H1 (cell line): Measurements from ENCODE around the gene TIGIT. TPM values are rescaled to one million over a fixed set of nuclear protein-coding genes. Genes with fewer than 3 reads are reported as not detected.
A peak's percentile ranks its signal among the peaks of the same experiment; 100 is the strongest.

ENCODE experiments used
- CTCF ChIA-PET: fragments of 300-600 bp; sonication (Branson Sonifier 250); formaldehyde crosslinking; loops from one replicate; lab custom pipeline; 2021; ENCODE audit not compliant: partially characterized antibody; lab: Charles Lee
- POLR2A ChIA-PET: fragments of 300-600 bp; sonication (Branson Sonifier 250); formaldehyde crosslinking; loops from one replicate; lab custom pipeline; 2021; ENCODE audit warnings: inconsistent platforms; ENCODE audit not compliant: partially characterized antibody; lab: Charles Lee
- DNase-seq, 2 experiments: peaks; one replicate each; pipeline versions ENCODE4 v3.0.0 to v3.0.0-alpha.2; 2010 to 2022; ENCODE audit warnings: low spot score in 2 of 2, low read depth in 1 of 2, mixed read lengths in 1 of 2
- FAIRE-seq: peaks from 2 replicates; lab custom pipeline; 2011; peaks lifted over from hg19 to GRCh38; lab: Jason Lieb, UNC
- H2AFZ ChIP-seq: 2 replicates; pipeline ENCODE4 v1.8.1; 2012; ENCODE audit warnings: low read length, inconsistent platforms
- H2AK5ac ChIP-seq: 2 replicates; pipeline ENCODE4 v1.6.1; 2013; ENCODE audit warnings: low read depth, low read length
- H2BK120ac ChIP-seq: replicated peaks from 2 replicates; pipeline ENCODE3; 2013; ENCODE audit warnings: low read depth, low read length, inconsistent platforms
- H2BK12ac ChIP-seq: 2 replicates; pipeline ENCODE4 v1.6.1; 2013; ENCODE audit warnings: low read depth, low read length
- H2BK15ac ChIP-seq: 2 replicates; pipeline ENCODE4 v1.6.1; 2013; ENCODE audit warnings: low read length
- H2BK20ac ChIP-seq: 2 replicates; pipeline ENCODE4 v1.6.1; 2013; ENCODE audit warnings: low read length
- H2BK5ac ChIP-seq: 2 replicates; pipeline ENCODE4 v1.6.1; 2013; ENCODE audit warnings: low read depth, low read length
- H3K14ac ChIP-seq: 2 replicates; pipeline ENCODE4 v1.6.1; 2013; ENCODE audit warnings: inconsistent platforms; ENCODE audit not compliant: insufficient read length
- H3K18ac ChIP-seq: 2 replicates; pipeline ENCODE4 v1.6.1; 2013; ENCODE audit warnings: low read length; ENCODE audit errors: extremely low read depth
- H3K23ac ChIP-seq: 2 replicates; pipeline ENCODE4 v1.6.1; 2013; ENCODE audit warnings: inconsistent platforms; ENCODE audit not compliant: insufficient read length
- H3K23me2 ChIP-seq: 2 replicates; pipeline ENCODE4 v1.6.1; 2013; ENCODE audit warnings: low read depth, low read length
- H3K27ac ChIP-seq: 2 replicates; pipeline ENCODE4 v1.6.1; 2011; ENCODE audit warnings: low read depth, low read length, inconsistent platforms
- H3K27me3 ChIP-seq, 4 experiments: replicated peaks in 1 of 4; 1 replicate in 1 of 4; 2 replicates in 3 of 4; pipeline versions ENCODE4 v1.6.1 to v1.8.1; 2011 to 2013; ENCODE audit warnings: low read length in 3 of 4, mild to moderate bottlenecking in 3 of 4, inconsistent platforms in 2 of 4, mixed read lengths in 2 of 4, moderate library complexity in 1 of 4; ENCODE audit not compliant: control insufficient read depth in 3 of 4, insufficient read depth in 3 of 4; ENCODE audit errors: extremely low read depth in 1 of 4
- H3K36me3 ChIP-seq, 4 experiments: 2 replicates each; pipeline versions ENCODE4 v1.6.1 to v1.8.1; 2011 to 2013; ENCODE audit warnings: mild to moderate bottlenecking in 4 of 4, low read length in 3 of 4, moderate library complexity in 2 of 4, control low read depth in 1 of 4, inconsistent platforms in 1 of 4; ENCODE audit not compliant: insufficient read depth in 4 of 4, control insufficient read depth in 2 of 4
- H3K4ac ChIP-seq: replicated peaks from 2 replicates; pipeline ENCODE3; 2013; ENCODE audit warnings: low read length, low read depth, mixed read lengths, inconsistent platforms; ENCODE audit not compliant: insufficient read length
- H3K4me1 ChIP-seq, 4 experiments: replicated peaks in 1 of 4; 1 replicate in 1 of 4; 2 replicates in 3 of 4; pipeline versions ENCODE4 v1.6.1 to v1.8.1; 2011 to 2013; ENCODE audit warnings: low read length in 3 of 4, inconsistent platforms in 2 of 4, mixed read lengths in 1 of 4; ENCODE audit not compliant: insufficient read depth in 4 of 4, control insufficient read depth in 3 of 4
- H3K4me2 ChIP-seq, 2 experiments: 2 replicates each; pipeline versions ENCODE4 v1.6.1 to v1.8.1; 2011 to 2013; ENCODE audit warnings: low read depth in 2 of 2, low read length in 2 of 2, control low read depth in 1 of 2, inconsistent platforms in 1 of 2, mild to moderate bottlenecking in 1 of 2; ENCODE audit not compliant: insufficient read depth in 1 of 2
- H3K4me3 ChIP-seq, 4 experiments: fragments of 200-600, 300-600 bp in 1 of 4; sonication (generic), shearing (Covaris generic), sonication (Bioruptor Twin) in 1 of 4; 2 replicates each; pipeline versions ENCODE4 v1.5.1 to v1.8.1; 2011 to 2016; ENCODE audit warnings: low read length in 4 of 4, low read depth in 3 of 4, control low read depth in 2 of 4, inconsistent platforms in 2 of 4, mild to moderate bottlenecking in 2 of 4, mixed read lengths in 1 of 4, moderate library complexity in 1 of 4; ENCODE audit not compliant: insufficient read depth in 2 of 4; ENCODE audit errors: extremely low read depth in 1 of 4
- H3K56ac ChIP-seq: replicated peaks from 2 replicates; pipeline ENCODE3; 2013; ENCODE audit warnings: low read depth, mild to moderate bottlenecking, mixed read lengths, low read length, inconsistent platforms; ENCODE audit not compliant: insufficient read length
- H3K79me1 ChIP-seq: 2 replicates; pipeline ENCODE4 v1.6.1; 2013; ENCODE audit warnings: low read depth, low read length, control low read depth
- H3K79me2 ChIP-seq, 2 experiments: 2 replicates each; pipeline versions ENCODE4 v1.6.1 to v1.8.1; 2012 to 2013; ENCODE audit warnings: low read length in 2 of 2, mild to moderate bottlenecking in 2 of 2, inconsistent platforms in 1 of 2; ENCODE audit not compliant: insufficient read depth in 2 of 2, control insufficient read depth in 1 of 2
- H3K9ac ChIP-seq, 4 experiments: replicated peaks in 1 of 4; 1 replicate in 1 of 4; 2 replicates in 3 of 4; pipeline versions ENCODE4 v1.6.1 to v1.8.1; 2011 to 2013; ENCODE audit warnings: low read depth in 3 of 4, low read length in 3 of 4, control low read depth in 2 of 4, mild to moderate bottlenecking in 2 of 4, moderate library complexity in 2 of 4, inconsistent platforms in 1 of 4; ENCODE audit errors: extremely low read depth in 1 of 4
- H3K9me3 ChIP-seq, 2 experiments: 2 replicates each; pipeline versions ENCODE4 v1.6.1 to v1.8.1; 2012 to 2013; ENCODE audit warnings: mild to moderate bottlenecking in 2 of 2, moderate library complexity in 2 of 2, control low read depth in 1 of 2, inconsistent platforms in 1 of 2, low read depth in 1 of 2, low read length in 1 of 2, mixed read lengths in 1 of 2; ENCODE audit not compliant: insufficient read depth in 2 of 2
- H4K20me1 ChIP-seq, 2 experiments: replicated peaks in 1 of 2; 2 replicates each; pipeline versions ENCODE3 to v1.8.1; 2011 to 2013; ENCODE audit warnings: inconsistent platforms in 2 of 2, low read length in 2 of 2, mild to moderate bottlenecking in 1 of 2; ENCODE audit not compliant: insufficient read depth in 2 of 2, control insufficient read depth in 1 of 2
- H4K5ac ChIP-seq: 2 replicates; pipeline ENCODE4 v1.6.1; 2013; ENCODE audit warnings: low read length, low read depth, mixed read lengths, inconsistent platforms; ENCODE audit not compliant: insufficient read length
- H4K8ac ChIP-seq: 2 replicates; pipeline ENCODE4 v1.8.0; 2013; ENCODE audit warnings: mild to moderate bottlenecking, moderate library complexity, low read length, inconsistent platforms; ENCODE audit not compliant: insufficient read depth; ENCODE audit errors: extremely low read depth
- H4K91ac ChIP-seq: replicated peaks from 2 replicates; pipeline ENCODE3; 2013; ENCODE audit warnings: low read length, mixed read lengths, inconsistent platforms; ENCODE audit not compliant: insufficient read length
- ASH2L ChIP-seq: fragments of 200-600, 300-600 bp; sonication (generic); IDR thresholded peaks from one replicate; pipeline ENCODE4 v1.7.1; 2017; ENCODE audit warnings: low read length
- CBX5 ChIP-seq: fragments of 300-800, 300-1000 bp; sonication (generic); IDR thresholded peaks from 2 replicates; pipeline ENCODE4 v1.7.1; 2016; ENCODE audit warnings: antibody characterized with exemption, low read length, low read depth
- CTCF ChIP-seq, 3 experiments: IDR thresholded peaks; 1 replicate in 2 of 3; 2 replicates in 1 of 3; pipeline versions ENCODE4 v1.5.1 to v1.6.1; 2011; ENCODE audit warnings: low read length in 3 of 3, mild to moderate bottlenecking in 3 of 3, inconsistent platforms in 2 of 3, low read depth in 1 of 3, moderate library complexity in 1 of 3; ENCODE audit not compliant: insufficient read depth in 1 of 3; ENCODE audit errors: control extremely low read depth in 1 of 3
- EP300 ChIP-seq, 2 experiments: IDR thresholded peaks; 1 replicate in 1 of 2; 2 replicates in 1 of 2; pipeline ENCODE4 v1.6.1; 2011 to 2012; ENCODE audit warnings: low read depth in 2 of 2, low read length in 2 of 2, mild to moderate bottlenecking in 2 of 2, borderline replicate concordance in 1 of 2, inconsistent platforms in 1 of 2, moderate library complexity in 1 of 2
- KDM1A ChIP-seq: fragments of 200-600, 300-600 bp; sonication (generic); IDR thresholded peaks from 2 replicates; pipeline ENCODE4 v1.7.1; 2016; ENCODE audit warnings: mild to moderate bottlenecking, low read length, borderline replicate concordance
- KDM5A ChIP-seq: fragments of 200-600 bp; IDR thresholded peaks from 2 replicates; pipeline ENCODE4 v1.7.1; 2012; ENCODE audit warnings: mild to moderate bottlenecking, low read length, inconsistent platforms, mixed read lengths
- PHF8 ChIP-seq: fragments of 200-600 bp; sonication (generic); conservative IDR thresholded peaks from 2 replicates; pipeline ENCODE4 v1.7.1; 2012; ENCODE audit warnings: low read depth, mild to moderate bottlenecking, inconsistent platforms, low read length, moderate library complexity
- SIX5 ChIP-seq: IDR thresholded peaks from 2 replicates; pipeline ENCODE4 v1.6.1; 2011; ENCODE audit warnings: mild to moderate bottlenecking, low read depth, low read length
- SP1 ChIP-seq: IDR thresholded peaks from 2 replicates; pipeline ENCODE4 v1.6.1; 2011; ENCODE audit warnings: low read depth, low read length
- USF2 ChIP-seq: IDR thresholded peaks from 2 replicates; pipeline ENCODE4 v1.6.1; 2011; ENCODE audit warnings: low read length, improper control_type of control experiment
- WGBS, 2 experiments: shearing (Covaris generic) in 1 of 2; methylation state at CpG; one replicate each; pipeline versions ENCODE4 v1.1.6 to v1.1.7; 2013 to 2015; ENCODE audit warnings: low lambda C conversion rate in 2 of 2, mixed read lengths in 2 of 2, inconsistent platforms in 1 of 2, low coverage in 1 of 2, missing lambda C conversion rate in 1 of 2; ENCODE audit not compliant: insufficient replicate concordance in 2 of 2, insufficient coverage in 1 of 2, insufficient read length in 1 of 2; ENCODE audit errors: extremely low coverage in 1 of 2, missing lambda C conversion rate in 1 of 2; 5-methylcytosine and 5-hydroxymethylcytosine counted together
- polyA plus RNA-seq, 7 experiments: library from polyadenylated mRNA; depleted of rRNA in 3 of 7; stranded (reverse) in 5 of 7; unstranded in 2 of 7; fragments of >200 nt in 5 of 7; fragments of 200-250 nt in 2 of 7; gene quantifications; 1 replicate in 5 of 7; 2 replicates in 1 of 7; 4 replicates in 1 of 7; pipeline versions ENCODE4 v1.2.1 to v1.2.3, GENCODE V29; 2011 to 2013; ENCODE audit warnings: missing spikeins in 2 of 7, mixed read lengths in 2 of 7
- total RNA-seq: library from RNA; stranded (reverse); fragmentation: NEBNext Ultra II Directional; extraction: Animal tissue kit (Norgen Biotek cat#: 25700); gene quantifications from 2 replicates; pipeline ENCODE4 v1.2.1, GENCODE V29; 2021

TIGIT gene
- total and polyA plus RNA-seq, 2 of the 8 experiments (the other 6 are each of a cell fraction or from before 2014, with no cell fraction given), result 0.02 TPM; not detected in 1

GRCh38 chr3:114331007-114331406 is 37.2 kb downstream of the TIGIT start:
- DNase-seq, result no peak
- Histone ChIP-seq H3K23me2 (no peaks in the 10 kb centered on the region), H3K36me3 (no peaks in the 10 kb centered on the region), H3K4me3 (no peak overlapping the region), H4K8ac (no peak overlapping the region; the same call in 1 of the 2 replicates), H2BK12ac (no peak overlapping the region), H2BK20ac (0 out of 2 replicates have a peak overlapping the region, but pooled peaks have one; percentile 6), H3K18ac (no peak overlapping the region), H3K79me2 (no peaks in the 10 kb centered on the region), H2AK5ac (no peak overlapping the region), H4K20me1 (no peaks in the 10 kb centered on the region), H3K4ac (no peak overlapping the region), H3K79me1 (no peaks in the 10 kb centered on the region), H3K27ac (no peak overlapping the region), H2BK5ac (no peak overlapping the region), H3K14ac (no peak overlapping the region), H3K56ac (no peak overlapping the region), H2AFZ (no peak overlapping the region), H3K27me3 (no peaks in the 10 kb centered on the region), H3K9me3 (peaks cover 0 to 3% of the 10 kb centered on the region in 2 experiments; a peak in 1 of 4 replicates), H3K4me2 (no peak overlapping the region), H2BK15ac (peak overlapping the region; percentile 14; the same call in 1 of the 2 replicates), H4K91ac (no peak overlapping the region), H4K5ac (no peak overlapping the region), H3K23ac (no peak overlapping the region), H3K4me1 (peaks cover 0 to 11% (median 6%) of the 10 kb centered on the region in 4 experiments; a peak in 4 of 7 replicates), H2BK120ac (no peak overlapping the region), H3K9ac (no peak overlapping the region)
- TF ChIP-seq SIX5 (no peak), ASH2L (no peak), EP300 (IDR thresholded peaks at IDR 0.05; ENCODE audit: borderline replicate concordance in 1 of 2, low read depth in 2 of 2, low read length in 2 of 2) (no peak), CBX5 (no peak), USF2 (no peak), SP1 (no peak), CTCF (IDR thresholded peaks at IDR 0.05; ENCODE audit: control extremely low read depth in 1 of 3, insufficient read depth in 1 of 3, low read depth in 1 of 3, low read length in 3 of 3) (no peak), KDM1A (no peak), PHF8 (no peak), KDM5A (no peak)
- WGBS, 2 experiments, result 92% methylated on average over 2 of the region's 2 CpGs; no CpG with 5 or more reads in 1 of the 2 experiments
- FAIRE-seq, result no peak
- ChIA-PET POLR2A (no interaction called here), CTCF (interaction anchor here (0.9 kb wide), 1 partner anchor 8 kb away, joined by 3 read pairs; no protein-coding TSS in a partner anchor)
